ENCODE data around the gene NSD1.
A peak's percentile ranks its signal among the peaks of the same experiment; 100 is the strongest.
"Not testable (repeated sequence)": the region's sequence is repeated elsewhere in the genome, so short reads cannot be mapped to it uniquely, and the experiment has no call there.

NSD1 gene

GRCh38 chr5:177177847-177178437 is 44.4 kb downstream of the NSD1 start:
- not testable (repeated sequence) for DNase-seq (ENCODE audit: low read depth)

- no peak for DNase-seq (ENCODE audit: low read depth)
Observed at GRCh38 chr5:177178733-177179304, 45.2 kb downstream of the NSD1 start.

- no peak for DNase-seq (ENCODE audit: low read depth)
Observed at GRCh38 chr5:177179431-177179830, 45.9 kb downstream of the NSD1 start.

- DNase-seq (ENCODE audit: low read depth): no peak
Observed at GRCh38 chr5:177183142-177183541, 49.6 kb downstream of the NSD1 start.

GRCh38 chr5:177183766-177184360 is 50.3 kb downstream of the NSD1 start:
- no peak for DNase-seq (ENCODE audit: low read depth)

- no peak for DNase-seq (ENCODE audit: low read depth)
Observed at GRCh38 chr5:177185993-177186392, 52.4 kb downstream of the NSD1 start.

GRCh38 chr5:177186645-177187044 is 53.1 kb downstream of the NSD1 start:
- DNase-seq (ENCODE audit: low read depth): no peak

GRCh38 chr5:177188775-177189174 is 55.2 kb downstream of the NSD1 start:
- no peak for DNase-seq (ENCODE audit: low read depth)

GRCh38 chr5:177189416-177189815 is 55.8 kb downstream of the NSD1 start:
- DNase-seq (ENCODE audit: low read depth): peak; percentile 4

- no peak for DNase-seq (ENCODE audit: low read depth)
Observed at GRCh38 chr5:177189965-177190364, 56.4 kb downstream of the NSD1 start.

- DNase-seq (ENCODE audit: low read depth): peak; percentile 86
Observed at GRCh38 chr5:177194268-177194667, 60.7 kb downstream of the NSD1 start.

- DNase-seq (ENCODE audit: low read depth): no peak
Observed at GRCh38 chr5:177195307-177195952, 61.9 kb downstream of the NSD1 start.

GRCh38 chr5:177198738-177199137 is 65.2 kb downstream of the NSD1 start:
- DNase-seq (ENCODE audit: low read depth): no peak

- no peak for DNase-seq (ENCODE audit: low read depth)
Observed at GRCh38 chr5:177204281-177204680, 70.7 kb downstream of the NSD1 start.

- DNase-seq (ENCODE audit: low read depth): no peak
Observed at GRCh38 chr5:177209610-177210009, 76.0 kb downstream of the NSD1 start.

GRCh38 chr5:177212242-177212641 is 78.7 kb downstream of the NSD1 start:
- no peak for DNase-seq (ENCODE audit: low read depth)

GRCh38 chr5:177220576-177220975 is 87.0 kb downstream of the NSD1 start:
- DNase-seq (ENCODE audit: low read depth): no peak

GRCh38 chr5:177222269-177222668 is 88.7 kb downstream of the NSD1 start:
- DNase-seq (ENCODE audit: low read depth): no peak

- DNase-seq (ENCODE audit: low read depth): no peak
Observed at GRCh38 chr5:177225798-177226197, 92.2 kb downstream of the NSD1 start.

- DNase-seq (ENCODE audit: low read depth): peak; percentile 26
Observed at GRCh38 chr5:177226860-177227259, 93.3 kb downstream of the NSD1 start.

GRCh38 chr5:177228751-177229150 is 95.2 kb downstream of the NSD1 start:
- DNase-seq (ENCODE audit: low read depth): no peak

GRCh38 chr5:177230660-177231059 is 97.1 kb downstream of the NSD1 start:
- DNase-seq (ENCODE audit: low read depth): no peak
